K562 treated with DMSO at 1 percent for 48 hours (cell line): ENCODE results near the gene ASB7. TPM values are rescaled to one million over a fixed set of nuclear protein-coding genes. Genes with fewer than 3 reads are reported as not detected.

ENCODE experiments used
- total RNA-seq: library from RNA; unstranded; fragments of 300-600 nt; gene quantifications from 2 replicates; pipeline ENCODE4 v1.2.3, GENCODE V29; 2022; ENCODE audit warnings: low replicate concordance; ENCODE audit errors: extremely low read depth

Gene ASB7, protein sequence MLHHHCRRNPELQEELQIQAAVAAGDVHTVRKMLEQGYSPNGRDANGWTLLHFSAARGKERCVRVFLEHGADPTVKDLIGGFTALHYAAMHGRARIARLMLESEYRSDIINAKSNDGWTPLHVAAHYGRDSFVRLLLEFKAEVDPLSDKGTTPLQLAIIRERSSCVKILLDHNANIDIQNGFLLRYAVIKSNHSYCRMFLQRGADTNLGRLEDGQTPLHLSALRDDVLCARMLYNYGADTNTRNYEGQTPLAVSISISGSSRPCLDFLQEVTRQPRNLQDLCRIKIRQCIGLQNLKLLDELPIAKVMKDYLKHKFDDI
- not detected in 2 replicates for total RNA-seq

DNA sequence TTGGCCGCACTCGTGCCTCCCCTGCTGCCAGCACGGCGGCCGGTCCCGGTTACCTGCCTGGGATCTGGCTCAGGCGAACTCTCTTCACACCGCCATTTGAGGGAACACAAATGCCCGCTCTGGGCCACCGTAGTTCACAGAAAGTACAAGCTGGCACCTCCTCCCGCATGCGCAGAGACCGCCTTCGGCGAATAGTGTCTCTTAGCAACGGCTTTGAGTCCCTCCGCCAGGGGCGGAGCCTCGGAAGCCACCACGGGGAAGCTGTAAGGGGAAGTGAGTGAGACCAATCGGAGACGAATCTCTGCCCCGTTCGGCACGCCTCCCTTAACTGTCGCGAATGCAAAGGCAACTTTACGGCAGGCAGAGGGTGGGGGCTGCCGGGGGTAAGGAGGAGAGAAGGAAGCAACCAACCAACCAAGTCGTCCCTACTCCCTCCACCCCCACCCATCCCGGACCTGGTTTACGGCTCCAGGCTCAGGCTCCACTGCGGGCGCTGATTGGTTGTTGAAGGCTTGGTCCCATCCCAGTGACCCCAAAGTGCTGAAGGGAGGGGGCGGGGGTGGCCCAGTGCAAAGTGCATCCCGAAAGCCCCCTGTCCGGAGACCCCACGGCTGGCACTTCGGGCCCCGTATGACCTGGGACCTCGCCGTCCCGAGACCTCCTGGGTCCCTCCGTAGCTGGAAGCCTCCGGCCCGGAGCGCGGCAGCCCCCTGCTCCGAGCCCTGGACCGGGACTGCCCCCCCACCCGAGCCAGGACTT is at the start of gene ASB7, which contains the start of gene LINS1:
TSS of gene ASB7 (plus strand) at position 526 of the 759 bp plus-strand sequence. CDS start 9,628 bp downstream, outside the sequence.
TSS of gene LINS1 (minus strand) at position 121 of the 759 bp plus-strand sequence. CDS start 21,342 bp downstream, outside the sequence.

Other genes starting within 250 kb of the ASB7 start
- gene CERS3, start 73.6 kb upstream of the ASB7 start, total RNA-seq, result not detected in 2 replicates
- gene LINS1, start 405 bp upstream of the ASB7 start, total RNA-seq, result not detected in 2 replicates